ENCODE measurements around the gene RND3.

GRCh38 chr2:150441784-150442183 lies 45.7 kb downstream of the RND3 start:
- no peak for TF ChIP-seq SUZ12 (IDR thresholded peaks at IDR 0.05)
- no peak for TF ChIP-seq CTBP1 (IDR thresholded peaks at IDR 0.05; ENCODE audit: borderline replicate concordance)
- no peak for TF ChIP-seq FOXA1 (IDR thresholded peaks at IDR 0.05)
